Stimulated activated CD8-positive, alpha-beta memory T cell treated with anti-CD3 and anti-CD28 coated beads, Interleukin-15, amount 100 ng/mL, for 4 hours (primary cell): ENCODE results near the gene ZNF407.

ENCODE experiments used
- DNase-seq, 2 donors: peaks; one replicate each; pipeline ENCODE4 v3.0.0-alpha.2; 2020; ENCODE audit warnings: low read depth in 2 of 2

ZNF407 gene

DNA sequence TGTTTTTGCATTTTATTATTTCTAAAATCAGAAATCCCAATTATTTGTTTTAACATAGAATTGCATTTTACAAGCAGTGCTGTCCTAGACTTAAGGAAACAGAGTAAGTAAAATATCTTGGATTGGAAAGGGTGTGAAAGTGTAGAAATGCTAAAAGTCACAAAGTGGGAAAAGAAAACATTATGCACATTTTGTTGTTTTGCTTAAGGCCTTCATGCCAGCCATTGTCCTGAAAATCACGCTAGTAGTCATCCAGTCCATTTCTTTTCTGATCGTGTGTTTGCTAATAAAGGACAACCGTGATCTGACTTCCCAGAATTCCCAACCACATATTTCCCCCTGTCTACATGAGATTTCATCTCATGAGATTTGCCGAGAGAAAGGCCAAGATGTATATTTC is 412.2 kb downstream of the ZNF407 start:
- no peak for DNase-seq

DNA sequence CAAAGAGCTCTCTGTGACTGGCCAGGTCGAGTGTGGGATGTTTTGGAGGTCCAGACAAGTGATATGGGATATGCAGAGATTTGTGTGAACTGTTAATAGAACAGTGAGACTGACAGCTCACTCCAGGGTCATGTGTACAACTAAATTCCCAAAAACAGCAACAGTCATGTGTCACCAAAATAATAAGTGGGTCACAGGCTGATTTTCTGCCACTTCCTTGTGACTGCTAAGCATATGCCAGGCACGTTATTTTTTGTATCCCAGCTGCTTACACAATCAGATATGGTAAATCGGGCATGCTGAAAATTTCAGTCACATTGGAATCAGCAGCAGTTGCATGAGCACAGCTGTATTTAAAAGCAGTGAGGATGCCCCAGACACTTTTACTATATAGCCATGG is 412.6 kb downstream of the ZNF407 start:
- no peak for DNase-seq

DNA sequence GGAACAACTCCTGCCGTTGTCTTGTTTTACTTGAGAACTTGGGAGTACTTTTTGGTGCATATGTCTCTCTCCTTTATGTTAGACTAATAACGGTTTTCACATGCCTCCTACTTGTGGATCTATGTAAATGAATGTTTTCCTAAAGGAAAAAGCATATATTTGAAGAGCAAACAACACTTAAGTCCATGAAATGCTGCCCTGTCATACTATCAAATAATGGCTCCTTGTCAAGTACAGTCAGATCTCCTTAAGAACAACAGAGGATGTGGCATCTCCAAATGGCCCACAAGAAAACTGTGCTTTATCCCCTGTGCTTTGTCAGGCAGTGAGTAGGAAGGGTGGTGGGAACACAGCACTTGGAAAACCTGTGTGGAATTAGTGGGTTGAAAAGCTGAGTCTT is 413.0 kb downstream of the ZNF407 start:
- DNase-seq = no peak

DNA sequence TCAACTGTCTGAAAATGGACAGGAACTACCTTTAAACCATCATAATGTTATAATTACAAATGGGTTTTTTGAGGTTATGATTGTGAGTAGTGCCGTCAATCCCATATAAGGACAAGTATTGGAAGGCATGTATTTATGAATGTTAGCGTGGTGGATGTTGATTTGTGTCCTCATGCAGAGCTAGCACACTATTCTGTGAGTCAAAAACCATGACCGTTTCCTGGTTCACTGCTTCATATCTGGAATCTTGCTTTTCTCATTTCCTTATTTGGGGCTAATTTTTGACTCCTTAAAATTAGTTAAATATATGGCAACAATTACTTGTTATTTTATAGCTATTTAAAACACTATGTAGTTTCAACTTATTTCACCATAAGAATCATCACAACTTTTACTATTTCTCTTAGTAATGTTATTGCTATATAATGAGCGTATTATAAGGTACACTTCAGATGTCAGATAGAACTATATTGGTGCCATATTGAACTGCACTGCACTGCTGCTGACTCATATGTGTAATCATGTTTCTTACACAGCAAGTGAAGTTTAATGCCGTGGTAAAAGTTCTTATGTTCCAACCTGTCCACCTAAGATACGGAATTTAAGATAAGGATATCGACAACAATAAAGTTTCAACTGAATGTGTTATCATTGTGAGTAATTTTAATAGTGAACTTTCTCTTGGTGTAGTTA is 418.5 kb downstream of the ZNF407 start:
- DNase-seq = no peak

DNA sequence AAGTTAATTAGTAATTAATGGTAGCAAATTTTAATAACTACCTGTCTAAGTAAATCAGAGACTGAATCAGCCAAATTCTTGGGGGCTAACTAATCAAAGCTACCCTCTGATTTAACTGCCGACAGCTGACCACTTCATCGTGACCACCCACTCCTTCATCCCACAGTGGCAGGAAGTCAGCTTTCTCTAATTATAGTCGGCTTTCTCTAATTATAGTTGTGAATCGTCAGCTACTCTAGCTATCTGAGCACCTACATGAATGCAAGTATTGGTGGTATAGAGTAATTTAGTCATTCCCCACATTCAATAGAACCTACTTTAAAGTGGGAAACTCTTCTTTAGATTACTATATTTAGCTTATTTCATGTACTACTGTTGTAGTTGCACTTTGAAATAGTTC is 425.8 kb downstream of the ZNF407 start:
- DNase-seq = no peak

DNA sequence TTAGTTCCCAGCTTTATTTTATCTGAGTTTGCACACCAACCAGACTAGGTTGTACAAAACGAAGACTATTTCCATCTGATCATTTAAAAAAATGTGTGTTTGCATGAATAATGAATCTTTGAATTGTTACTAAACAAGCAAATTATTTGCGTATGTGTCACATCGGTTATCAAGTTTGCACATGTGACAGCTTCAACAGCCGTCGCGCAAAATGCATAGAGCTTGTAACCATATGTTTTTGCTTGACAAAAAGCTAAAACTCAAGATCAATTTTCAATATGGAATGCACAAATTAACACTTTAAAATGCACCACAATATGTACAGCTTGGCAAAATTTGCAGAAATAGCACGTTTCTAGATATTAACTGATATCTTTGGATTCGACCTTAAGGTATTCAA is 427.2 kb downstream of the ZNF407 start:
- DNase-seq = no peak

DNA sequence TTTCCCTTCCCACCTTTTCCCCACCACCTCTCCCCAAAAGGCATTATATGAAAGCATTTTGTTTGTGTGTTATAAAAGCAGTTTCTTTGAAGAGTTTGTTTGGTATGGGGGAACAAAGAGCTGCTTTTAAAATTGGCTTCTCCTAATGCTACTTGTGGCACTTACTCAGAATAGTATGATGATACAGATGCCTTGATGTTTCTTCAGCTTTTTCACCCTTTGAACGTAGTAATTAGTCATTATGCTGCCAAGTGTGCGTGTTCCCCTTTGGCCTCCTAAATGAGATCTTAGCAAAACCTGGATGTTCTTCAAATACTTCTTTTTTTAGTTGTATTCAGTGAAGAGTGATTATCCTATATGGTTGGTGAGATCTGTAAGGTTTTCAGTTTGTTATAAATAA is 427.9 kb downstream of the ZNF407 start:
- no peak for DNase-seq

DNA sequence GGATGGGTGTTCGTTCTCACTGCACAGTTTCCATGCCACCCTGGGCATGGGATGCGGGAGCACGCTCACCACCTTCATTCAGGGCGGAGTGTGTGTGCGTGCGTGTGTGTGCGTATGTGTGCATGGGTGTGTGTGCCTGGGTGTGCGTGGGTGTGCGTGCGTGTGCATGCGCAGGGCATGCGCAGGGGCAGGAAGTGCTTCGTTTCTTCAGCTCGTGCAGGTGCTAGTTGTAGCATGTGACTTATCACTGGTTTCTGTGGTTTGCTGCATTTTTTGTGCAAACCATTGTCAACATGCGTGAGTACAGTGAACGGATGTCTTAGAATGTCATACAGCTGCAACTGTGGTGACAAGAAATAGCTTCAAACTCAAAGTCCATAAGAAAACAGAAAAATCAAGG is 431.8 kb downstream of the ZNF407 start:
- DNase-seq = no peak

DNA sequence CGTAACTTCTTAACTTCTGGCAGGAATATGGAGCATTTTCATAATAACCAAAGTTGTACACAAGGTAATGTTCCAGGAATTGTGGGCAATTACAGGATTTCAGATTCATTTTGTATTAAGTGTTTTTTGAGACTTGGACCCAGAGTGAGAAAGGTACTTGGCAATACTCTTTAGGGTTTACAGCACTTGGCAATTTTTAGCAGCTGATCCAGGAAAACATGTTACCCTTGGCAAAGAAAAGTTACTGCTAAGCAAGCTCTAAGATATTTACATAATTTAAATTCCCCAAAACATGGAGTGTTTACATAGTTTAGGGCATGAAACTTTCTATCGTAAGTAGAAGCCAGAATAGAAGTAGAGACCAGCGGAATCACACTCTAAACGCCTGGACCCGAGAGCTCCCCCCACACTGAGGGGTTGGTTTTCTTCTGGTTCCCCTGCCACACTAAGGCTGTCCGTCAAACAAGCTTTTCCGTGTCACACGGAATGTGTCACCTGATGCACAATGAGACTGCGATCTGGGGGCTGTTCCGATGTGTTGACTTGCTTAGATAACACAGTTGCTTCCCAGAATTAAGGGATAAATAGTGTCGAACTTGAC is 434.1 kb downstream of the ZNF407 start:
- no peak for DNase-seq

DNA sequence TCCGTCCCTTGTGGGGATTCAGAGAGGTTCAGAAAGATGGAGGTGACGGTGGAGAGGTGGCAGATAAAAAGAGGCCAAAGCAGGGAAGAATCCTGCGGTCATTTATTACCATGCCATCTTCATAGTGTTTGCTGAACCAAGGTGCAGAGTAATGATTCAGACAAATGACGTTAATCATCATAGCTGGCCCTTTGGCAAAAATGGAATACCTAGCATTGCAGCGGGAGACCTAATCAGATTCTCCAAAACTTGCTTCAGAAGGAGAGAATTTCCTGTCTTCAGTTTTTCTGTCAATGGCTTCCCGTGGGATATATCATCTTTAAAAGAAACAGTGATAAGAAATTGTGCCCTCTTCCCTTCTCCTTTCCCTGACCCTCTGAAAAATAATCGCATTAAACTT is 435.8 kb downstream of the ZNF407 start:
- DNase-seq = no peak

DNA sequence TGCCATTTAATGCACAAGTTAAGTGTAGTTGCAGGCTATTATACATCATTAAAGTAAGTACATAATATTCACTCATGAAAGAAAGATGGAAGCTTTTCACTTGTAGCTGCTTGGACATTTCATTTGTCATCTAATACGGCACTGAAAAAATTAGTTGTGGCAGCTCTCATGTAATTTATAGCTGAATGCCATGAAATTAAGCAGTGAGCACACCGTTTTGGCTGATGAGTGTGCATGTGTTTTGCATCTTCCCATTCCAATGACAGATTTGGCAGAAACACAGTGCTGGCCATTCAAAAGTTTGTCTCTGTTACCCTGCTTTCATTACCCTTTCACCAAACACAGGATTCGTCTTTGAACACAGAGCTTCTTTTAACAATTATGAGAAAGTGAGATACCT is 437.3 kb downstream of the ZNF407 start:
- DNase-seq = no peak

DNA sequence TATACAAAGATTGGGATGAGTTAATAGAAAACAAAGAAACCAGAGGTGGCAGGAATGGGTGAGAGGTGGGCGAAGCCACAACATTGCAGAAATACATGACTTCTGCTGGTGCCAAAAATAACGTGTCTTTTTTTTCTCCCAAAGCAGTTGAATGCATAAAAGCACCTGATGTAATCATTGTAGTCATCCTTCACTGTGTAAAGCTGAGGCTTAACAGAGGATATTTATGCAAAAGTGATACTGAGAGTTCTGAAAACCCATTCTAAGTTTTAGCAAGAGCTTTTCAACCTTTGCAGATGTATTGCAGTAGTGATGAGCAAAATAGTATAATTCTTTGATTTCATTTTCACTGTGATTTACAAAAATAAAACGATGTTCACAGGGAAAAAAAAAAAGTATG is 438.3 kb downstream of the ZNF407 start:
- no peak for DNase-seq

DNA sequence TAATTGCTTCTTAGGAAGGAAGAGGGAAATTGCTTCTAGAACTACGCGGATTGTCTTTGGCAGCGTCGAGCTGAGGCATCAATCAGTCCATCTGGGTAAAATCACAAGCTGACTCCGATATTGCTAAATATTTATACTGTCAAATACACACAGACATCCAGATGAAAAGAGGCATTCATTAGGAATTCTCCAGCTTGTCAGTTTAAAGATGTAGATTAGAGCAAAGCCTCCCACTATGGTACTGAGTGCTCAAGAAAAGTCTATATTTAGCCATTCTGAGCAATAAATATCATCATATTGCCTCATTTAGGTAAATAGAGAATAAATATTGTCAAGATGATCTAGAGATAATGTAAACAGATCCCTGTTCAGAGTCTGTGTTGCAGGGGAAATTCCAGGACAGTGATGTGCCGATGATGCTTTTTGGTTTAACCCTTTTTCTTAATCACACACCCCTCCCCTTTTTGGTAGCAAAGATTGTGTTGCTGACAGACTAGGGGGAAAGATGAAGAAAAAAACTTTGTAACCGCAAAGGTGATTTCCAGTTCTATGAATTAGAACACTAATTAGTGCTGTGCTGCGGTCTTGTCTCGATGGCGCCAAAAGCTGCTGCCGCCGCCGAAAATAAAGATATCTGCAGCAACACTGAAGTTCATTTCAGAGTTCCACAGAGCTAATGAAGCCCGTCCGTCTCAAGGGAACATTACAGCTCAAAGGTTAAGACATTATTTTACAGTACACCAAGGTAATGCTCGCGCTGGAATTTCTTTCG is 439.4 kb downstream of the ZNF407 start:
- DNase-seq = no peak

DNA sequence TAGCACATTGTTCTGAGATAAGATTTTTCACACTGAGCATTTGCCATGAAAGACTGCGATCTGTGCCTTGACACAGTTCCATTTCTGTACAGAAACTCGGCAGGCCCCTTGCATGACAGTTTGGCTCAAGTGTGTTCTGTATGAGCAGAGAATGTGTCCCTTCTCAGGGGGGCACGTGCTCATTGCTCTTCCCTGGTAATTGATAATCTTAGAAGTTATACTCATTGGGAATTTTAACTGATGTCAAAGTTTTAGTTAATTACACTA is 440.0 kb downstream of the ZNF407 start:
- no peak for DNase-seq

DNA sequence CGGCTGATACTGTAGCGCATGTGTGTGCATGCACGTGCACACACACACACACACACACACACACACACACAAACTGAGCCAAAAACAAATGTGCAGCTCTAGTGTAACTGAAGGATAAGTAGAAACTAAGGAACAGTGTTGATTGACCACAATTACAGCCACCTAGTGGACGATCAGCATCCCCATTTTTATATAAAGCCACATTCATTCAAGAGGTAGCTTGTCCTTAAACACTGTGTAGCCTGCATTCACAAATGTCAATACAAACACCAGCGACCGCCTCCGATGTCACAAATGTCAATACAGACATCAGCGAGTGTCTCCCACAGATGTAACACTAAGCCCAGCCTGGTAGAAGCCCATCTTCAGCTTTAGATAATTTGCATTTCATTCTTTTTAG is 443.9 kb downstream of the ZNF407 start:
- no peak for DNase-seq

DNA sequence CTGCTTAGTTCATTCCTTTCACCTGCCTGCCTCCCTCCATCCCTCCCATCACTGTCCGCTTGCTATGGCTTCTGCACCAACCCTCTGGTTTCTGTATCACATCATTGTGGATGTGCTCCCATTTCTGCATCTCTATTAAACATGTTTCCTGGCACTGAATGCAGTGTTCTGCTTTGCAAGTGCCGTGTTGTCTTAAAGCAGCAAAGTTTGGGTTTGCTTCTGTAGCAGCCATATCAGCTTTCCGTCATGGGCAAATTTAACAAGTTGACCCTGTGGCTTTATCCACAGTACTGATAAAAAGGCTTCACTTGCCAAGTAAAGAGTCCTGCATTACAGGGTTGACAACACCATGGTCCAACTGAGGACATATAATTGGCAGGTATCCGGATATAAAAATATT is 445.8 kb downstream of the ZNF407 start:
- DNase-seq = no peak

DNA sequence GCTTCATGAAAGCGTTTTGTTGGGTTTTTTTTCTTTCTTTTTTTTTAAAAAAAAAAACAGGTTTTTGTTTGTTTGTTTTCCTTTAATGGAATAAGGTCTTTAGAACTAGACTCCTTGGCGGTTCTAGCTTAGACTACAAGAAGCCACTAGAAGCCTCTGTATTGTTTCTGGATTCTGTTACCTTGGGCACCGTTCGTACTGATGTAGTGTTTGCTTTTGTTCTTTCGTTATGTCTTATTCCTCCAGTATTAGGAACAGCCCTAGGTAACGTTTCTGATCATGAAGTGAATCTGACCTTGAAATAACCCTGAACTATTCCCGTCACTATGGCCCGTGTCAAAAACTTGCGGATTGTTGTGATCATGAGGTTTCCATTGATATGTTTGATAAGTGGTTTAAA is 446.6 kb downstream of the ZNF407 start:
- DNase-seq = no peak

DNA sequence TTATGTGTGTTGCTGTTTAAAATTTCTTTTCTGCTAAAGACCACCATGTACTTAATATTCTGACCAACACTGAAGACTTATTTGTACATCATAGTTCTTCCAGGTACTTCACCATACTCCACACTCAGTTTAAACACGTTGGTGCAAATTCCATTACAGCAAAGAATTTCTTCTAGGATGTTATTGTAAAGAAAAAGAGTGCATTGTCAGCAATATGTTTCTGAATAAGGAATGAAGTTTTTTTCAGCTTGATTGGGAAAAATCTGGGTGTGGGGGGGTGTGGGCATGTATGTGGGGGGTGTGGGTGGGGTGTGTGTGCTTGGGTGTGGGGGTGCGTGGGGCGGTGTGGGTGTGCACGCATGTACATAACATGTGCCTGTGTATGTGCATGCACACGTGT is 447.1 kb downstream of the ZNF407 start:
- DNase-seq = no peak

DNA sequence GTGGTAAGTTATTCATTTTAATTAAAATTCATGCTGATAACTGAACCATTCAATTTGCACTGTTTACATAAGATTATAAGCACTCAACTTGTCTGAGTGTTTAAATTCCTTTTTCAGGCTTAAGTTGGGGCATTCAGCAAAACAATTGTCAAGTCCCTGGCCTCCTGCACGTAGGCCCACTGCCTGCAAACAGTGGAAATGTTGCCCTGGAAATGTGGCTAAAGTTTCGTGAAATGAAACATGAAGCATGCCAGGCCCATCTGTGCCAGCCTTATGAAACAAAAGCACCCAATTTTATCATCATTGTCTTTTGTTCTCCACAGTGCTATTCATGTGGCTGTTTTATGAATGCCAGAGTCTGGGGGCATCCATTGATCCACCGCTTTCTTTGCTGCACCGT is 447.6 kb downstream of the ZNF407 start:
- DNase-seq = no peak

DNA sequence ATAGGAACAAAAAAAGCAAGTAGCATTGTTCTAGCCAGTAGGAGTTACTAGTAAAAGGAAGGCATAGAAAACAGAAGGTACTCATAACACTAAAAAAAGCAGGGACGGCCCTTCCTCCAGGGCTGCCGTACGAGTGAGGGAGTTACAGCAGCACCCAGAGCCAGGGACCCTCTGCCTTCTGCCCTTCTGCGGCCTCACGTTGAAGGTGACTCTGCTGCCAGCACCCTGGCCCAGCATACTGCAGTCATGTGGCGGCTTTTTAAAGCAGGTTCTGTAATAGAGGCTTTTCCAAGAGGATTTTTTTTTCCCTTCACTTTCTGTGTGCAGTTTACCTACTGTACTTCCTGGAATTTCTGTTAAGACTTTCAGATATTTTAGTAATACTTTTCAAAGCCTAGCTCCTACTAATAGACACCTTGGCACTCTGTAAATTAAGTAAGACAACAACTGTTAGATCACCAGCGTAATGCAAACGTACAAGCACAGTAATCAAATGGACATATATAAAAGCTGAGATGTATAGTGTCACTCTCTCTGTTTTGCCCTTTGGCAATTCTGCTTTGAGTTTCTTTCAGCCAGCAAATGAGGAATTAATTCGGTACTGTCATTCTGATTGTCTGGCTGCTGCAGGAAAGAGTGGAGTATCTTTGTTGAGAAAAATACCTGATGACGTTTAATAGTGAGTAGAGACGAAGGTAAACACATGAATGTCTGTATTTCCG is 449.7 kb downstream of the ZNF407 start:
- DNase-seq = no peak

DNA sequence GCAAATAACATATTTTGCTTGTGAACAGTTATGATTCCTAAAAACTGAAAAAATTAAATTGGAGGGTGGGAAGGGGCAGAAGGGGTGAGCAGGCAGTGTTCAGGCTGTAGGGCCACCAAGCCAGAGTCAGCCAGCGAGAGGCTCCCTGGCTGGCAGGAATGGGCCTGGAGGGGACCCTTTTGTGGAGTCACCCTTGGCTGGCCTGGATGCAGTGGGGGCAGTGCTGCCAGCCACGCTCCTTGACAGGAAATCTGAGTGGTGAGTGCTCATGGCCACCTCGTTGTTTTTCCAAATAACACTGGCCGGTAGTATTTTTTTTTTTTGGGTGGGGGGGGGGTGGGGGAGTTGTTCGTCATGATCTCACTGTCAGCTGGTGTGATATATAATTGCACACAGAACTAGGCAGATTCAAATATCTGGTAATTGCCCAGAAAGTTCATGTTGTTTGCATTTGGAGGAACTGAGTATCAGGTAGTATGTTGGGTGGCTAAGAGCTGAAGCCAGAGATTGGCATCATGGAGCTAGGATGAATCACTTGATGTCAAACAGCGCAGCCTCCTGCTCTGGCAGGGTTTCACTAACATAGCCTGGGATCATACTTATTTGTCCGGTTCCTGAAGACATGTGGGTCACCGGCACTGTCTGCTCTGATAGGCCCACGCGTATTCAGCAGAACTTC is 451.2 kb downstream of the ZNF407 start:
- no peak for DNase-seq

DNA sequence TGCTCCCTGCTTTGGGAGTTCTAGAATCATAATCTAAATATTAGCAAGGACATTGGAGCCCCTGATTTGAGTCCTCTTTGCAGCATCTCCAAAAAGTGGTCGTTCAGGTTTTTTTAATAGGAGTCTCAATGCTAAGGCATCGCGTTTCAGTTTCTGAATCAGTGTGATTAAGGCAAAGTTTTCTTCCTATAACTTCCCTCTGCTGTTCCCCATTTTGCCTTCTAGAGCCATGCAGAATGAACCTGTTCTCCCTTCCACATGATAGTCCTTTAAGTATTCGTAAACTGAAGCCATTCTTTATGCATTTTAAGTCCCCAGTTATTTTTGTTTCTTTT is 451.8 kb downstream of the ZNF407 start:
- DNase-seq = no peak
